ENCODE data around the gene FECH.

GRCh38 chr18:57547260-57547659 lies 39.2 kb downstream of the FECH start:
- TF ChIP-seq, protein P1, sequence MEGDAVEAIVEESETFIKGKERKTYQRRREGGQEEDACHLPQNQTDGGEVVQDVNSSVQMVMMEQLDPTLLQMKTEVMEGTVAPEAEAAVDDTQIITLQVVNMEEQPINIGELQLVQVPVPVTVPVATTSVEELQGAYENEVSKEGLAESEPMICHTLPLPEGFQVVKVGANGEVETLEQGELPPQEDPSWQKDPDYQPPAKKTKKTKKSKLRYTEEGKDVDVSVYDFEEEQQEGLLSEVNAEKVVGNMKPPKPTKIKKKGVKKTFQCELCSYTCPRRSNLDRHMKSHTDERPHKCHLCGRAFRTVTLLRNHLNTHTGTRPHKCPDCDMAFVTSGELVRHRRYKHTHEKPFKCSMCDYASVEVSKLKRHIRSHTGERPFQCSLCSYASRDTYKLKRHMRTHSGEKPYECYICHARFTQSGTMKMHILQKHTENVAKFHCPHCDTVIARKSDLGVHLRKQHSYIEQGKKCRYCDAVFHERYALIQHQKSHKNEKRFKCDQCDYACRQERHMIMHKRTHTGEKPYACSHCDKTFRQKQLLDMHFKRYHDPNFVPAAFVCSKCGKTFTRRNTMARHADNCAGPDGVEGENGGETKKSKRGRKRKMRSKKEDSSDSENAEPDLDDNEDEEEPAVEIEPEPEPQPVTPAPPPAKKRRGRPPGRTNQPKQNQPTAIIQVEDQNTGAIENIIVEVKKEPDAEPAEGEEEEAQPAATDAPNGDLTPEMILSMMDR (IDR thresholded peaks at IDR 0.05): no peak
- TF ChIP-seq POLR2A (IDR thresholded peaks at IDR 0.05): no peak

All from esophagus squamous epithelium (tissue), 4 donors.